ENCODE data around the gene TPD52L2.

The TPD52L2 gene

GRCh38 chr20:63864978-63865640 is at the start of gene TPD52L2:
Gene TPD52L2, plus strand, starts transcription at chr20:63865270. Its CDS starts 96 bp downstream, at chr20:63865366.
- peak; percentile 99 for DNase-seq

GRCh38 chr20:63815615-63816253 is 49.3 kb upstream of the TPD52L2 start:
- no peak for DNase-seq

GRCh38 chr20:63819224-63819921 is 45.7 kb upstream of the TPD52L2 start:
- DNase-seq: no peak

- no peak for DNase-seq
These were observed 43.3 kb upstream of the TPD52L2 start for GRCh38 chr20:63821811-63822210.

DNA sequence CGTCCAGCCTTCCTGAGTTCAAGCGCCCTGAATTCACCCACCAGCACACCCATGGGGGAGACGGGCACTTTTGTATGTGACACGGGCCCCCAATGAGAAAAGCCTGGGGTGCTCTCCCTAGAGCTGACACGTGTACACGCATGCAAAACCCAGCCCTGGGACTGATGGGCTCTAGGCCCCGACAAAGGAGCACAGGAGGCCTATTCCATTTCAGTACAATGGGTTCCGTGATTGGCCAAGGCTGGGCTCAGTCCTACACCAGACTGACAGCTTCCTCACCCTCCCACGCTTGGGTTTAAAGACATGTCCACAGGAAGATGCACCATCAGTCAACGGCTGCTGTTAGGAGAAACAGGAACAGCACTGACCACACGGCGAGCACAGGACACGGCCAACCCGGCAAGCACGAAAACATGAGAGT is 42.8 kb upstream of the TPD52L2 start:
- no peak for DNase-seq

- DNase-seq: no peak
These were observed 41.3 kb upstream of the TPD52L2 start for GRCh38 chr20:63823691-63824311.

- DNase-seq: no peak
These were observed 39.5 kb upstream of the TPD52L2 start for GRCh38 chr20:63825331-63826118.

DNA sequence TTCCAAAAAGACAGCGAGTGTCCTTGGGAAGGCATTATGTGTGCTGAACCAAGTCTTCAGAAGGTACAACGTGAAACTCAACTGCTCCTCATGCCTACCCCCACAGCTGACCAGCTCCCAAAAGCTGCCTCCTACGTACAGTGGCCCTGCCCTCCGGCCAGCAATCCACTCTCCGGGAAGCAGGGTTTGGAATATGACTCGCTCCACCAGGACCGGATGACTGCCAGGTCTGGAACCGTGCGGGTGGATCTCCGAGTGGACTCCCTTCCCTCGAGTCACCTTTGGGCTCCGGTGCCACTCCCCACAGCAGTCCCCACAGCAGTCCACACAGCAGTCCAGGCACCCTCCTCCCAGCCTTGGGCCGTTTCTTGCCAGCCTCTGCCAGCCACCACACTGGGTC is 38.3 kb upstream of the TPD52L2 start:
- peak; percentile 22 for DNase-seq

DNA sequence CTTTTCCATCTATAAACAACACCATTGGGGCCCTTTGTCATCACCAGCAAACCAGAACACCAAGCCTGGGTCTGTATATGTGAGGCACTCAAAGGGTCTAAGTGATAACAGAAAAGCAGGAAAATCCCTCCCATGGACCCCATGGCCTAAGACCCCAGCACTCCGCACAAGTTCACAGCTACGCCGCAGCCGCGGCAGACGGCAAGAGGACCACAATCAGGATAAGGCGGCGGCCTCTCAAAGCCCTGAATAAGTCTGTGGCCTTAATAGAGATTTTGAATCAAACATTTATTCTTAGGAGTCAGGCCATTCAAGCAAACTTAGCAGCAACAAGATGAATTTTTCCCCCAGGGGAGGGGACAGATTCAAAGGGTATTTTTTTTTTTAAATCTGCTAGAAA is 36.9 kb upstream of the TPD52L2 start:
- no peak for DNase-seq

DNA sequence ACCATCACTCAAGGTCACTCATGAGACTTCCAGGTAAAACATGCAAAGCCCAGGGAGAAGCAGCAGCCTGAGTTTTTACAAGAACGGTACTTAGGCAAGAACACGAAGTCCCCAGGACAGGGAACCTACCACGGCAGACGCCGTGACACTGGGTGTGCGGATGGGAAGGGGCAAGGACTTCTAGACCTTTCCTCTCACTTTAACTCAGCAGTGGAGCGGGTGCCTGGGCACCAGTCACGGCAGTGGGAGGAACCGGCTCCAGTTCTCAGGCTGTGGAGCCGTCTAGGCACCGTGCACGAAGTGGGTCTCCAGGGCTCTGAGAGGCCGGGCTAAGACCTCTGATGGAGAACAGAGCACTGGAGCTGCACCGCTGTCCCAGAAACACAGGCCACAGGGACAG is 36.5 kb upstream of the TPD52L2 start:
- DNase-seq: no peak

DNA sequence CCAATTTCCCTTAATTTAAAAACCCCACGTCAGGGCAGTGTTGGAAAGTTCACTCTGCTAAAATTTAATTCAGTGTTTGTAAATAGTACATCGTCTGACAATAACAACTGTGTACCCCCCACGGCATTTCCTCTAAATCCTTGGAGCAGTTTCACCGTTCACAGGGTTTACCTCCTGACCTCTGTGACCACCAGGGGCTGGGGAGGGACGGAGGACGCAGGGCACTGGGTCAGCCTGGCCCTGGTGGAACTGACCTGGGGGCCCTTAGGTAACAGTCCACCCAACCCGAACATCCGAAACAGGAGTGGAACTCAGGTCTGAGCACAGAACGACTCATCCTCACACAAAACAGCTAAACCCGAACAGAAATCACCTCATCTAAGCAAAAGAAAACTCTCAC is 36.1 kb upstream of the TPD52L2 start:
- no peak for DNase-seq

DNA sequence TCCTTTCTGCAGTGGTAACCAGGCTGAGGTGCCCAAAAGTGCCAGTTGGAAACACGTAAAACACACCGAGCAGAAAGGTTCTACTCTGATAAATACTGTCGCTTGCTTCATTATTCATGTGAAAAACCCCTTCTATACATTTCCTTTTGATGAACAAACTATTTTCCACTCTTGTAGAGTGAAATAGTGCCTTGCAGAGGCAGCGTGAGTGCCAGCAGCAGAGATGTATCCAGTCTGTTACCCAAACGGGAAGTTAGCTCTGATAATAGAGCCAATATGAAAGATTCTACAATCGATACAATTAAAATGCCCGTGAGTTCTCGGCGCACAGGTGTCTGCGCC is 35.5 kb upstream of the TPD52L2 start:
- DNase-seq: no peak

DNA sequence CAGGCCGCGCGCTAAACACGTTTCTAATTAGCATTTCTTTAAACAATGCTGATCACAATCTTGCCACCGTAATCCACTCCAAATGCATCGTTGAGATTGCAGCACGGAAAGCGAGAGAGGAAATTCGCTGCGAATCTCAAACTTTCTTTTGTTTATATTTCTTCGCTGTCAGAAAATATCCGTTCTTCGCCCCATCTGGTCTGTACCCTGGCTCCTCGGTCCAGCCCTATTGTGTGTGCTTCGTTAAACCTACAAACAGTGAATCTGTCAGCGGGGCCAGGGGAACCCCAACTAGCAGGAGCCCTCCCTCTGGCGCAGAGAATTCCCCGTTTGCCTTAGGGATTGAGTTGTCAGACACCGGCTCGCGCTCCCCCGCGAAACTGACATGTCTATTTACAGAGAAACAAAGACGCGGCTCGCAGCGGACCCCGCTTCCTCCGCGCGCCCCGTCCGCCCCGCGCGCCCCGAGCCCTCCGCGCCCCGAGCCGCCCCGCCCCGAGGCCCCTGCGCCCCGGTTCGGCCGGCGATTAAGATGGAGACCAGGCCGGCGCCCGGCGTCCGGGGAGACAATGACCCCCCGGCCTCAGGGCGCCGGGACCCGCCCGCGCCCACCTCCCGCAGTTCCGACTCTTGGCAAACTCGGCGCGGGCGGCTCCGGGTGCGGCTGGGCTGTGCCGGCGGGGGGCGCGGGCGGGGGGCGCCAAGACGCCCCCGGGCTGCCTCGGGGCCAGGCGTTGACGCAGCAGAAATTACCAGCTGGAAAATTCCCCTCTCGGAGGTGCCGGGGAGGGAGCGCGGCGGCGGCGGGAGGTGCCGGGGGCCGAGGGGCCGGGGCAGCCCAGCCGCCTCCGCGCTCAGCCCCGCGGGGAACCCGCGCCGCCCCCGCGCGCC is 34.9 kb upstream of the TPD52L2 start:
- DNase-seq: no peak

GRCh38 chr20:63830841-63831588 is 34.1 kb upstream of the TPD52L2 start, which contains the start of gene ZBTB46:
Gene ZBTB46, minus strand, starts transcription at chr20:63831264. Its CDS starts 40,507 bp downstream, at chr20:63790757.
- peak; percentile 35 for DNase-seq

DNA sequence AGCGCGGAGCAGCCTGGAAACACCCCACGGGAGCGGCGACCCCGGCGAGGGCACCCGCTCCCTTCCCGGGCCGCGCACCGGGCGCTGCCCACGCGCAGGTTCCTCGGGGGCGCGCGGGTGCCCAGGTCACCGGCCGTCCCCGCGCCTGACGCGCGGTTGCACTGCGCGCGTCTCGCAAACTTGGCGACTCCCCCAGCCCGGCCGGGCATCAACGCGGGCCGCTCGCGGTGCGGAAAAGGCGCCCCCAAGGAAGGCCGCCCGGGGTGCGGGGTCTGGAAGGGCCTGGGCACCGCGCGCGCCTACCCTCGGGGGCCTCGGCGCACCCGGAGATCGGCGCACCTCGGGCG is 33.5 kb upstream of the TPD52L2 start:
- peak; percentile 31 for DNase-seq

GRCh38 chr20:63831993-63832686 is 32.9 kb upstream of the TPD52L2 start:
- DNase-seq: peak; percentile 95

GRCh38 chr20:63833776-63834490 is 31.1 kb upstream of the TPD52L2 start:
- no peak for DNase-seq

- DNase-seq: no peak
These were observed 30.6 kb upstream of the TPD52L2 start for GRCh38 chr20:63834491-63834880.

- peak; percentile 99 for DNase-seq
These were observed 29.8 kb upstream of the TPD52L2 start for GRCh38 chr20:63835021-63835858.

Data from NCI-H226 (cell line).